Measurements from ENCODE around the gene ZNF835. TPM values are rescaled to one million over a fixed set of nuclear protein-coding genes. Genes with fewer than 3 reads are reported as not detected.

Gene ZNF835
- total and polyA plus RNA-seq, 7 experiments from 2014 or later: 0.73 to 10.4 (median 1.9) TPM

DNA sequence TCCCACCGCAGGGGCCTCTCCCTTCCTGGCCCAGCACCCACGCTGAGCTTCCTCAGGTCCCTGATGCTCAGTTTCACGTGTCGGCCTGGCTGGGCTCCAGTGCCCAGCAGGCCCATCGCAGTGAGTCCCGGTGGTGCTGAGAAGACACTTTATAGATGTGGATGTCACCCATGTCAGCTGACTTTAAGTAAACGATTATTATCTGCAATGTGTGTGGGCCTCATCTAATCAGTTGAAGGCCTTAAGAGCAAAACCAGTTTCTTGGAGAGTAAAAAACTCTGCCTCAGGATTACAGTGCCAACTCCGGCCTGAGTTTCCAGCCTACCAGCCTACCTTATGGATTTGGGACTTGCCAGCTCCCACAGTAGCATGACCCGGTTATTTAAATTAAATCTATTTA, 45.8 kb downstream of the ZNF835 start:
- DNase-seq (no peak), ATAC-seq (no peak)
- Mint-ChIP-seq H3K36me3 (peaks cover 33 to 52% (median 36%) of the 10 kb centered on the region in 5 donors), H3K4me3 (no peak overlapping the region), H3K27ac (no peak overlapping the region), H3K27me3 (no peaks in the 10 kb centered on the region), H3K4me1 (peaks cover 0 to 4% (median 0%) of the 10 kb centered on the region in 7 donors), H3K9me3 (peaks cover 3 to 95% (median 55%) of the 10 kb centered on the region in 11 donors)
- ChIA-PET POLR2A (no interaction called here), CTCF (no interaction called here)
- intact Hi-C loops (cut with micrococcal nuclease): no loop called here
- Histone ChIP-seq H3K27me3 (ENCODE audit: control insufficient read depth in 2 of 2, insufficient read depth in 2 of 2, low read length in 2 of 2) (no peaks in the 10 kb centered on the region), H3K36me3 (ENCODE audit: control insufficient read depth in 2 of 3, insufficient read depth in 3 of 3, low read length in 3 of 3) (peaks cover 0 to 54% (median 0%) of the 10 kb centered on the region in 3 experiments), H3K9me3 (ENCODE audit: control insufficient read depth in 2 of 3, low read length in 3 of 3) (peaks cover 0 to 93% (median 31%) of the 10 kb centered on the region in 3 experiments), H3K4me1 (ENCODE audit: control insufficient read depth in 2 of 2, insufficient read depth in 2 of 2, low read length in 2 of 2) (no peaks in the 10 kb centered on the region), H3K4me3 (ENCODE audit: low read length) (no peak overlapping the region), H3K27ac (ENCODE audit: low read depth, low read length) (no peak overlapping the region)

DNA sequence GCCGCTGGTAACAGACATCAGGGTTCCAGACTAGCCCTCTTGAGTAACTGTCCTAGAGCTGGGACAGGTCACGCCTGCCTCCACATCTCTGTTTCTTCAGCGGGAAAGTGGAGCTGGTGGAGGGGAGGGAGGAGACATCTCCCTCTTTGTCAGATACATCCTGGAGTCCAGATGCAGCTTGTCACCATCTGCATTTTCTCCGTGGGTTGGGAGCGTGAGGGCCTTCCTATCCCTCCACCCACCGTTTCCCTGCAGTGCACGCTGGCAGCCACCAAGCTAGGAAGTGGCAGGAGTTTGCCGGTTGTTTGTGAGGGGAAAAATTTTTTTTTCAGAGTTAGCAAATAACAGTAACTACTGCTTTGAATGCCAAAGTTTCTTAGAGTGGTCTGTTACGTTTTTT, 48.6 kb downstream of the ZNF835 start:
- Histone ChIP-seq H3K27me3 (ENCODE audit: control insufficient read depth in 2 of 2, insufficient read depth in 2 of 2, low read length in 2 of 2) (no peaks in the 10 kb centered on the region), H3K9me3 (ENCODE audit: control insufficient read depth in 2 of 3, low read length in 3 of 3) (peaks cover 0 to 94% (median 40%) of the 10 kb centered on the region in 3 experiments), H3K4me1 (ENCODE audit: control insufficient read depth in 2 of 2, insufficient read depth in 2 of 2, low read length in 2 of 2) (no peaks in the 10 kb centered on the region), H3K27ac (ENCODE audit: low read depth, low read length) (no peak overlapping the region), H3K36me3 (ENCODE audit: control insufficient read depth in 2 of 3, insufficient read depth in 3 of 3, low read length in 3 of 3) (peaks cover 0 to 57% (median 5%) of the 10 kb centered on the region in 3 experiments), H3K4me3 (ENCODE audit: low read length) (no peak overlapping the region)
- DNase-seq: no peak
- Mint-ChIP-seq H3K9me3 (peaks cover 3 to 91% (median 50%) of the 10 kb centered on the region in 11 donors), H3K4me3 (no peak overlapping the region), H3K27ac (no peak overlapping the region), H3K36me3 (peaks cover 36 to 70% (median 55%) of the 10 kb centered on the region in 5 donors), H3K27me3 (no peaks in the 10 kb centered on the region), H3K4me1 (peaks cover 0 to 4% (median 0%) of the 10 kb centered on the region in 7 donors)
- ATAC-seq: no peak
- ChIA-PET CTCF (no interaction called here), POLR2A (no interaction called here)
- intact Hi-C loops (cut with micrococcal nuclease): no loop called here

DNA sequence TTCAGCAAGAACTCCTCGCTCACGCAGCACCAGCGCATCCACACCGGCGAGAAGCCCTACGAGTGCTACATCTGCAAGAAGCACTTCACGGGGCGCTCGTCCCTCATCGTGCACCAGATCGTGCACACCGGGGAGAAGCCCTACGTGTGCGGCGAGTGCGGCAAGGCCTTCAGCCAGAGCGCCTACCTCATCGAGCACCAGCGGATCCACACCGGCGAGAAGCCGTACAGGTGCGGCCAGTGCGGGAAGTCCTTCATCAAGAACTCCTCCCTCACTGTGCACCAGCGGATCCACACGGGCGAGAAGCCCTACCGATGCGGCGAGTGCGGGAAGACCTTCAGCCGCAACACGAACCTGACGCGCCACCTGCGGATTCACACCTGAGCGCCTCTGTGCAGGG, 49.2 kb downstream of the ZNF835 start:
- no peak for ATAC-seq
- Histone ChIP-seq H3K4me3 (ENCODE audit: low read length) (no peak overlapping the region), H3K36me3 (ENCODE audit: control insufficient read depth in 2 of 3, insufficient read depth in 3 of 3, low read length in 3 of 3) (peaks cover 0 to 64% (median 10%) of the 10 kb centered on the region in 3 experiments), H3K27ac (ENCODE audit: low read depth, low read length) (no peak overlapping the region), H3K9me3 (ENCODE audit: control insufficient read depth in 2 of 3, low read length in 3 of 3) (peaks cover 0 to 94% (median 46%) of the 10 kb centered on the region in 3 experiments), H3K4me1 (ENCODE audit: control insufficient read depth in 2 of 2, insufficient read depth in 2 of 2, low read length in 2 of 2) (no peaks in the 10 kb centered on the region), H3K27me3 (ENCODE audit: control insufficient read depth in 2 of 2, insufficient read depth in 2 of 2, low read length in 2 of 2) (no peaks in the 10 kb centered on the region)
- CTCF ChIA-PET: no interaction called here
- intact Hi-C loops (cut with micrococcal nuclease): no loop called here
- H3K27me3 Mint-ChIP-seq: no peaks in the 10 kb centered on the region
- H3K27ac Mint-ChIP-seq: no peak overlapping the region
- peaks cover 36 to 77% (median 62%) of the 10 kb centered on the region in 5 donors for H3K36me3 Mint-ChIP-seq
- peaks cover 0 to 4% (median 0%) of the 10 kb centered on the region in 7 donors for H3K4me1 Mint-ChIP-seq
- POLR2A ChIA-PET: no interaction called here
- no peak overlapping the region for H3K4me3 Mint-ChIP-seq
- DNase-seq: no peak
- H3K9me3 Mint-ChIP-seq: peaks cover 3 to 91% (median 54%) of the 10 kb centered on the region in 11 donors

DNA sequence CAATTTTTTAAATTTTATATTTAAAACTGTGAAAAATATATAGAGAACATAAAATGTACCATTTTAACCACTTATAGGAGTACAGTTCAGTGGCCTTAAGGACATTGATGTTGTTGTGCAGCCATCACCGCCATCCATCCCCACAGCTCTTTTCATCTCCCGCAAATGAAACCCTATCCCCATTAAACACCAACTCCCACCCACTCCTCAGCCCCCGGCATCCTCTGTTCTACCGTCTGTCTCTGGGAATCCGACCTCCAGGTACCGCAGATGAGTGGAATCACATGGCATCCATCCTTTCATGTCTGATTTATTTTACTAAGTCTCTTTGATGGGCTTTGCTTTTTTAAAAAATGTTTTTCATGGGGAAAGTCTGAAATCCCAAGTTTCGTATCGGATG, 52.4 kb downstream of the ZNF835 start:
- Mint-ChIP-seq H3K9me3 (peaks cover 5 to 93% (median 71%) of the 10 kb centered on the region in 11 donors), H3K27me3 (no peaks in the 10 kb centered on the region), H3K36me3 (peaks cover 54 to 89% (median 82%) of the 10 kb centered on the region in 5 donors), H3K4me3 (peak overlapping the region in 1 of 10 donors; percentile 23), H3K4me1 (no peaks in the 10 kb centered on the region), H3K27ac (no peak overlapping the region)
- H3K36me3 ChIP-seq (ENCODE audit: control insufficient read depth in 2 of 3, insufficient read depth in 3 of 3, low read length in 3 of 3): peaks cover 0 to 53% (median 10%) of the 10 kb centered on the region in 3 experiments
- DNase-seq: no peak
- intact Hi-C loops (cut with micrococcal nuclease): no loop called here
- POLR2A ChIA-PET: no interaction called here
- no peak overlapping the region for H3K4me3 ChIP-seq (ENCODE audit: low read length)
- no peak for ATAC-seq
- peaks cover 0 to 97% (median 41%) of the 10 kb centered on the region in 3 experiments for H3K9me3 ChIP-seq (ENCODE audit: control insufficient read depth in 2 of 3, low read length in 3 of 3)
- no peaks in the 10 kb centered on the region for H3K4me1 ChIP-seq (ENCODE audit: control insufficient read depth in 2 of 2, insufficient read depth in 2 of 2, low read length in 2 of 2)
- no peak overlapping the region for H3K27ac ChIP-seq (ENCODE audit: low read depth, low read length)
- CTCF ChIA-PET: no interaction called here
- no peaks in the 10 kb centered on the region for H3K27me3 ChIP-seq (ENCODE audit: control insufficient read depth in 2 of 2, insufficient read depth in 2 of 2, low read length in 2 of 2)

DNA sequence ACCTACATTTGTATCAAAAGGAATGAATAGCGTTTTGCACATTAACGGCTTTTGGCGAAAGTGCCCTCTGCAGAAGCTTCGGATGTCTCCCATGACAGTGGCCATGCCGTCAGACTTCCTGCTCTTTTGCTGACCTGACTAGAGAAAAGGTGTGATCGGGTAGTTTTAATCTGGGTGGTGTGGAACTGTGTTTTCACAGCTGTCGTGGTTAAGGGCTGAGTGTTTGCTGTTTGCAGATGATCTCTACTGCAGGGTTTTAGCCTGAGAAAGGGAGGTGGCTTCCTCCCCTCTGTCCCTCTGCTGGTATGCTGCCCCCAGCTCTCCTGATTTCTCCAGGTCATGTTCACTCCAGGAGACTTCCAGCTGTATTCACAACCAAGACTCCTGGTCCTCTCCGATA, 54.0 kb downstream of the ZNF835 start:
- H3K4me1 ChIP-seq (ENCODE audit: control insufficient read depth in 2 of 2, insufficient read depth in 2 of 2, low read length in 2 of 2): no peaks in the 10 kb centered on the region
- Mint-ChIP-seq H3K27me3 (no peaks in the 10 kb centered on the region), H3K27ac (no peak overlapping the region), H3K9me3 (peaks cover 13 to 96% (median 78%) of the 10 kb centered on the region in 11 donors), H3K4me3 (no peak overlapping the region), H3K4me1 (peaks cover 0 to 2% (median 0%) of the 10 kb centered on the region in 7 donors), H3K36me3 (peaks cover 64 to 91% (median 85%) of the 10 kb centered on the region in 5 donors)
- peaks cover 0 to 48% (median 17%) of the 10 kb centered on the region in 3 experiments for H3K36me3 ChIP-seq (ENCODE audit: control insufficient read depth in 2 of 3, insufficient read depth in 3 of 3, low read length in 3 of 3)
- H3K4me3 ChIP-seq (ENCODE audit: low read length): peak overlapping the region; percentile 21
- peaks cover 0 to 97% (median 37%) of the 10 kb centered on the region in 3 experiments for H3K9me3 ChIP-seq (ENCODE audit: control insufficient read depth in 2 of 3, low read length in 3 of 3)
- DNase-seq: no peak
- CTCF ChIA-PET: no interaction called here
- POLR2A ChIA-PET: interaction anchor here (0.6 kb wide), 1 partner anchor 230 kb away, joined by 4 read pairs; no protein-coding TSS in a partner anchor
- H3K27me3 ChIP-seq (ENCODE audit: control insufficient read depth in 2 of 2, insufficient read depth in 2 of 2, low read length in 2 of 2): no peaks in the 10 kb centered on the region
- no peak overlapping the region for H3K27ac ChIP-seq (ENCODE audit: low read depth, low read length)
- ATAC-seq: no peak
- intact Hi-C loops (cut with micrococcal nuclease): no loop called here

DNA sequence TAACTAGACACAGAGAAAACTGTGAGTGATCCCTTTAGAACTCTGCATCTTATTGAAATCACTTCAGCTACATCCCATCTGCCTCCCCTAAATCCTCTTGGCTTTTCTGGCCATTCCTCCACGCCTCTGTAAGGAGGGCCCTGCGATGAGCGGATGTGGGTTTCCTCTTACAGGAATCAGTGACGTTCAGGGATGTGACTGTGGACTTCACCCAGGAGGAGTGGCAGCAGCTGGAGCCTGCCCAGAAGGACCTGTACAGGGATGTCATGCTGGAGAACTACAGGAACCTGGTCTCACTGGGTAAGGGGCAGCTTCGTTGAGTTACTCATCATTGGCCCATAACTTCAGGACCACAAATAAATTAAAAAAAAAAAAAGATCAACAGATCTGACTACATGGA, 57.9 kb downstream of the ZNF835 start:
- H3K4me1 ChIP-seq (ENCODE audit: control insufficient read depth in 2 of 2, insufficient read depth in 2 of 2, low read length in 2 of 2): no peaks in the 10 kb centered on the region
- POLR2A ChIA-PET: interaction anchor here (0.6 kb wide), 1 partner anchor 11 kb away, joined by 6 read pairs; no protein-coding TSS in a partner anchor
- DNase-seq (no peak), ATAC-seq (no peak)
- H3K9me3 Mint-ChIP-seq: peaks cover 16 to 100% (median 91%) of the 10 kb centered on the region in 11 donors
- H3K4me3 Mint-ChIP-seq: no peak overlapping the region
- H3K27me3 Mint-ChIP-seq: no peaks in the 10 kb centered on the region
- no peaks in the 10 kb centered on the region for H3K27me3 ChIP-seq (ENCODE audit: control insufficient read depth in 2 of 2, insufficient read depth in 2 of 2, low read length in 2 of 2)
- CTCF ChIA-PET: no interaction called here
- H3K9me3 ChIP-seq (ENCODE audit: control insufficient read depth in 2 of 3, low read length in 3 of 3): peaks cover 0 to 95% (median 29%) of the 10 kb centered on the region in 3 experiments
- H3K36me3 Mint-ChIP-seq: peaks cover 57 to 98% (median 97%) of the 10 kb centered on the region in 5 donors
- H3K4me1 Mint-ChIP-seq: peaks cover 0 to 4% (median 0%) of the 10 kb centered on the region in 7 donors
- no peak overlapping the region for H3K27ac ChIP-seq (ENCODE audit: low read depth, low read length)
- no peak overlapping the region for H3K4me3 ChIP-seq (ENCODE audit: low read length)
- no peak overlapping the region for H3K27ac Mint-ChIP-seq
- intact Hi-C loops (cut with micrococcal nuclease): no loop called here
- peaks cover 0 to 56% (median 17%) of the 10 kb centered on the region in 3 experiments for H3K36me3 ChIP-seq (ENCODE audit: control insufficient read depth in 2 of 3, insufficient read depth in 3 of 3, low read length in 3 of 3)

DNA sequence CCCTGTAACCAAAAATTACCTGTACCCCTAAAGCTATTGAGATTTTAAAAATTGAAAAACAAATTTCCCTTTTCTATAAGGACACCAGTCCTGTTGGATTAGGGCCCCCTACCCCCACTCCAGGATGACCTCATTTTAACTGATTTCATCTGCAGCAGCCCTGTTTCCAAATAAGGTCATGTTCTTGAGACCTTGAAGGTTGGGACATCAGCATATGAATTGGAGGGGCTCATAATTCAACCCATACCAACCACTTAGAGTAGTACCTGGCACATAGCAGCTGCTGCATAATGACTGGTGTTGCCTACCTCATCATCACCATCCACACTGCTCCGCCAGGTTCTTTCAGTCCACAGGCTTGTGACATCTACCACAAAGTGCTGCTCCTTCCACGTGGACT, 58.8 kb downstream of the ZNF835 start:
- Mint-ChIP-seq H3K36me3 (peaks cover 52 to 98% (median 98%) of the 10 kb centered on the region in 5 donors), H3K27ac (no peak overlapping the region), H3K4me3 (no peak overlapping the region), H3K9me3 (peaks cover 20 to 100% (median 92%) of the 10 kb centered on the region in 11 donors), H3K27me3 (no peaks in the 10 kb centered on the region), H3K4me1 (peaks cover 0 to 6% (median 0%) of the 10 kb centered on the region in 7 donors)
- DNase-seq: no peak
- H3K4me3 ChIP-seq (ENCODE audit: low read length): no peak overlapping the region
- peaks cover 0 to 96% (median 25%) of the 10 kb centered on the region in 3 experiments for H3K9me3 ChIP-seq (ENCODE audit: control insufficient read depth in 2 of 3, low read length in 3 of 3)
- no peak for ATAC-seq
- ChIA-PET POLR2A (interaction anchor here (0.7 kb wide), 1 partner anchor 17 kb away, joined by 3 read pairs; no protein-coding TSS in a partner anchor), CTCF (no interaction called here)
- H3K27me3 ChIP-seq (ENCODE audit: control insufficient read depth in 2 of 2, insufficient read depth in 2 of 2, low read length in 2 of 2): no peaks in the 10 kb centered on the region
- H3K27ac ChIP-seq (ENCODE audit: low read depth, low read length): no peak overlapping the region
- H3K36me3 ChIP-seq (ENCODE audit: control insufficient read depth in 2 of 3, insufficient read depth in 3 of 3, low read length in 3 of 3): peaks cover 0 to 48% (median 9%) of the 10 kb centered on the region in 3 experiments
- H3K4me1 ChIP-seq (ENCODE audit: control insufficient read depth in 2 of 2, insufficient read depth in 2 of 2, low read length in 2 of 2): no peaks in the 10 kb centered on the region
- intact Hi-C loops (cut with micrococcal nuclease): no loop called here

All from naive thymus-derived CD4-positive, alpha-beta T cell (primary cell).